ENCODE results near the gene DIP2C.

The DIP2C gene

GRCh38 chr10:571688-572451 is 117.6 kb downstream of the DIP2C start:
- DNase-seq (ENCODE audit: low spot score): peak; percentile 49

DNA sequence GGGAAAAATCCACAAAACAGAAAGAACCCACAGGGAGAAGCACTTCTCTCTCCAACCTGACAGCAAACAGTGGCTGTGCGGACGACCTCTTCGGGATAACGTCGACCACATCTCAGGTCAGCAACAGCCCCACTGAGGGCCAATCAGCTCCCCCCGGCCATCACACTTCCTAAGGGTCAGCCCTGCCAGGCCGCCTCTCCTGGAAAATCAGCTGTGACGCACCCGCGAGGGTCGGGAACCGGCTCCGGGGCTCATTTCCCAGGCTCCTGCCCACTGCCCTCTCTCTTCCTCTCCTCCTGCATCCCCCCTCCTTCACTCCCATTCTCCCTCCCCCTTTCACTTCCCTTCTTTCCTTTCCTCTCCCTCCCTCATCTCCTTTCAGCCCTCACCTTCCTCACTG is 118.3 kb downstream of the DIP2C start:
- no peak for DNase-seq (ENCODE audit: low spot score)

DNA sequence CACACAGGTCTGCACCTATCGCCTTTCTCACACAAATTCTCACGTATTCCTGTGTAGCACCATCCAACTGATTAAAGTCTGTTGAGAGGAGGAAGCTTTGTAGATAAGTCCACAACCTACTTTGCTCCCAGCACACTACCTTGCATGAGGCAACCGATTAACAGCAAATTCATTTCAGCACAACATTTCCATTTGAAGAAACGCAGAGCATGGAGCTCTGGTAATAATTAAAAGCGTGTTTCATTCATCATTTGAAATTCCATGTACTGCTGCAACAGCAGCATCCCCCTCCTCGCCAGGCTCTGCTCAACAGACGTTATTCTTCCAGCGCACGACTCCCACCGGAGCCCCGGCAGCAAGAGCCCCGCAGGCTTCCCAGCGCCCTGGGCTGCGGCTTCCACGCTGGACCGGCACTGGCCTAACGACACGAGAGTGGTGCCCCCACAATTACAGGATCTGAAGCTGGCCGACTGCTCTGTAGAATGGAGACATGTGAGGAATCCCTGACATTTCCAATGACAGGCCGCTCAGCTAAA is 118.8 kb downstream of the DIP2C start:
- DNase-seq (ENCODE audit: low spot score): peak; percentile 26

DNA sequence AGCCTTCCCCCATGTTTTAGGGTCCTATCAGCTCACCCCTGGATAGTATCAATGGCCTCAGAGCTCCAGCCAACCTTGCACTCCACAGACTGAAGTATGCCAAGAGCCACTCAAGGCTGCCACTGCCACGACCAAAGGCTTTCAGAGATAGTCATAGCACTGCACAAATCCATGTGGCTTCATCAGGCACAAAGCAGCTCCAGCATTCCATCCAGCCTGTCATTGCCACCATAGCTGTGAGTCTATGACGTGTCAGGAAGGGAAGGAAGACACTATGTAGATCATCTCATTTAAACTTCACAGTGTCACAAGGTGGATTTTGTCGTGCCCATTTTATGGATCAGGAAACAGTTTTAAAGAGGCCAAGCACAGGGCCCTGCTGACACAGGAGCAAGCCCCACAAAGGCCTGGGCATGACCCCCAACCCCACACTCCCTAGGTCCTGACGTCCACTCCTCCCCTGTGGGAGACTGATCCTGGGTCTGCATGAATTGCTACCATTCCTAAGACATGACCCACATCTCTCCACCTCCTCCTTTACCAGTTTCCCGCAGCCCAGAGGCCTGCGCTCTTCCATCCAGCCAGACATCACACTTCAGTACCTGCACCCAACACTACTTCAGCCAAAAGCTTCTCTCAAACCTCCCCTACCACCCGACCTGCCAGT is 119.4 kb downstream of the DIP2C start:
- no peak for DNase-seq (ENCODE audit: low spot score)

DNA sequence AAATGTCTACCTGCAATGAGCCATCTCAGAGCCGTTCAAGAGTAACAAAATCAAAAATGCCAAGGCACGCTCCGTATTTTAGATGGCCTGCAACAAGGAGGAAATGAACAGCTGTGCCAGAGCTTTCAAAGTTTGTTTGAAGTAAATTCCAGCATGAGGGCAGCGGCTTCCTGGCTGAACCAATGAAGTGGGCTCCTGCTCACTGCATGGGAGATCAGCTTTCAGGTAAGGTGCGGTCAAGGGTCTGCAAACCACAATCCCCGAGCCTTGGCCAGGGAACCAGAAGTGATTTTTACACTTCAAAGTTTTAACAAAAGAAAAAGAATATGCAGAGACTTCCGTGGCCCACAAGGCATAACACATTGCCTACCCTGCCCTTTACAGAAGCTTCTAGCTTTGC is 120.6 kb downstream of the DIP2C start:
- no peak for DNase-seq (ENCODE audit: low spot score)

GRCh38 chr10:567869-568268 is 121.6 kb downstream of the DIP2C start:
- DNase-seq (ENCODE audit: low spot score): no peak

GRCh38 chr10:566241-566885 is 123.1 kb downstream of the DIP2C start:
- DNase-seq (ENCODE audit: low spot score): no peak

- no peak for DNase-seq (ENCODE audit: low spot score)
Observed at GRCh38 chr10:565676-566075, 123.8 kb downstream of the DIP2C start.

DNA sequence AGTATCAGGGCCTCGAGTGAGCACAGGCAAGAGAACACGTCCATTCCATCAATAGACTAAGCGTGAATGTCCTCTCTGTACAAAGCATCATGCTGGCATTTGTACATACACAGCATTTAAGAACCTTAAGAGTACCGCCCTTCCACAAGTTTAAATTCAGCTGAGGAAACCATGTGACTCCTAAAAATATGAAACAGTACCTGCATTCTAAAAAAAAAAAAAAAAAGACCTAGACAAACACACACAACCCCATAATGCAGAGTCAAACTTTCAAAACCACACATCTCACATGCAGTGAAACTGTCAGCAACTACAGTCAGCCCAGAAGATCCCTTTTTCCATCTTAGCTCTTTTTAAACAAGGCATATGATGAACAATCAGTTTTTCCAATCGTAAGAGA is 124.3 kb downstream of the DIP2C start:
- DNase-seq (ENCODE audit: low spot score): no peak

DNA sequence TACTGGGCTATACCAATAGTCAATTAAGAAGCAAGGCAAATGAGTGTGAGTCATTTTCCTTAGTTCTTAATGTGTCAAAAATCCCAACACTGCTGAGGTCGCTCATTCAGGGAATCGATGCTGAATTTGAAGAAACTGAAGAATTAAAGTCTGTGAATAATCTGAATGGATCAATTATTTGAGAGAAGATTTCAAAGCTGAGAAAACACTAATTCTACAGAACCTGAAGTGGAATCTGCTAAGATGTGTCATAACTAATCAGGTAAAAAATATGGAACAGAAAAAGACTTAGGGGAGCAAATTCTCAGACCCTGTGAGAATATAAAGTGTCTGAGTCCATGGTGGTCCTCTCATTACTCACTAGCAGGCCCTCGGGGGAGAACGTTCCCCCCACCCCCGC is 125.6 kb downstream of the DIP2C start:
- no peak for DNase-seq (ENCODE audit: low spot score)

- DNase-seq (ENCODE audit: low spot score): no peak
Observed at GRCh38 chr10:562142-562541, 127.3 kb downstream of the DIP2C start.

- DNase-seq (ENCODE audit: low spot score): no peak
Observed at GRCh38 chr10:561721-562120, 127.7 kb downstream of the DIP2C start.

DNA sequence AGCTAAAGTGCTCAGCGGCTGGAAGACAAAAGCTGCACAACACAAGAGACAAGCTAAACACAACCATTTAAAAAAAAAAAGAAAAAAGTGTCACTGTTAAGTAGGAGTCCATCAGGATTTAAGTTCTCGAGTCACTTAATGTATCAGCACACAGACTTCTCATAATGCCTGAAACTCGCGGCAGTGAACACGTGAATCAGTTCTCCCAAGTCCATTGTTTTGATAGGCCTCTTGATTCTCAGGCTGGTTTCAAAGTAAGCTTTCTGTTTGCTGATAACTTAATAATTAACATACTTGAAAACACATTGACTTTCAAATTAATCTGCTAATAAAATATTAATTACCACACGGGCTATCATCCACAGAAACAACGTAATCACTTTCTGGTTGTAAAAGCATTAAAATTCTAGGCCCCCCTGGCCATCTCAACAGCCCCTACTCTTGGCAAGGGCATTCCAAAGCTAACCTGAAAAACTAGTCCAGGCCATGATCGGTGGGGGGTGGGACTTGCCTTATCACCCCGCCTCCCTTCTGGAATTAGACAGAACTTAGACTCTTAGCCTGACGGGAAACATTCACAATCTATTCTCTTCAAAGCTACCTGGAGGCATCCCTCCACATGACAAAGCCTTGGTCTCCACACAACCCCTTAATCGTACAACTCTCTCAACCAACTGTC is 129.0 kb downstream of the DIP2C start:
- DNase-seq (ENCODE audit: low spot score): no peak

DNA sequence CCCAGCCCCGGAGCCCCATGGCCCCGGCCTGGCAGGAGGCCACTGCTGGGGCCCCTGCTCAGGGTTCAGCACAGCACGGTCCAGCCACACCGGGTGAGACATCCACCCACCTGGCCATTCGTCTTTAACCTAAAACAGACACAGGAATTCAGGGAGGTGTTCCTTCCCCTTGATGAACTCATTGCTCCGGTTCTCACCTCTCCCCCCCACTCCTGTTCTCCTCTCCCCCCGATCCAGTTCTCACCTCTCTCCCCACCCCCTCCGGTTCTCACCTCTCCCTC is 129.8 kb downstream of the DIP2C start:
- no peak for DNase-seq (ENCODE audit: low spot score)

GRCh38 chr10:558891-559766 is 130.3 kb downstream of the DIP2C start:
- no peak for DNase-seq (ENCODE audit: low spot score)

- DNase-seq (ENCODE audit: low spot score): no peak
Observed at GRCh38 chr10:558364-558763, 131.1 kb downstream of the DIP2C start.

DNA sequence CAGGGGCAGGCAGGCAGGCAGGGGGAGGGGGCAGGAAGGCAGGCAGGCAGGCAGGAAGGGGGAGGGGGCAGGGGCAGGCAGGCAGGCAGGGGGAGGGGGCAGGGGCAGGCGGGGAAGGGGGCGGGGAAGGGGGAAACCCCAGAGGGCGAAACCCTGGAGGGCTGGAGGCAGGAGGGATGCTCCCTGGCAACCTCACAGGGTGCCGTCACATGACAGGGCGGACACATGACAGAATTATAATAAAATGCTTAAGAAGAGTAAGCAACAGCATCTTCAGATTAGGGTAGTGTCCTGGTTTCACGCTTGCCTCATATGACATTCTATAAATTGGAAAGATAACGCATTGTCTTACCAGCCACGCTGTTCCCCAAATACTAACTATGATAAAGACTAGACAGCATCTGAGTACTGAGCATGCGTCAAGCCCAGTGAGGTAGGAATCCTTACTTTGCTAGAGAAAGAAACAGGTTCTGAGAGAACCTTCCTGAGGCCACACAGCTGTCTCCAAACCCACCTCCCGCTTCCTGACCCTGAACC is 131.6 kb downstream of the DIP2C start:
- no peak for DNase-seq (ENCODE audit: low spot score)

GRCh38 chr10:556971-557637 is 132.4 kb downstream of the DIP2C start:
- DNase-seq (ENCODE audit: low spot score): no peak

- DNase-seq (ENCODE audit: low spot score): no peak
Observed at GRCh38 chr10:555682-556350, 133.7 kb downstream of the DIP2C start.

- DNase-seq (ENCODE audit: low spot score): no peak
Observed at GRCh38 chr10:555281-555680, 134.2 kb downstream of the DIP2C start.

All from AG20443 (cell line).